Measurements from ENCODE around the gene FGFR2. TPM values are rescaled to one million over a fixed set of nuclear protein-coding genes. Genes with fewer than 3 reads are reported as not detected.
"Not testable (repeated sequence)": the region's sequence is repeated elsewhere in the genome, so short reads cannot be mapped to it uniquely, and the experiment has no call there.

Gene FGFR2
- total RNA-seq, 1 donor from 2014 or later = 1.4 TPM

GRCh38 chr10:121525251-121526134 lies 72.8 kb downstream of the FGFR2 start:
- DNase-seq (ENCODE audit: low spot score) = no peak

DNA sequence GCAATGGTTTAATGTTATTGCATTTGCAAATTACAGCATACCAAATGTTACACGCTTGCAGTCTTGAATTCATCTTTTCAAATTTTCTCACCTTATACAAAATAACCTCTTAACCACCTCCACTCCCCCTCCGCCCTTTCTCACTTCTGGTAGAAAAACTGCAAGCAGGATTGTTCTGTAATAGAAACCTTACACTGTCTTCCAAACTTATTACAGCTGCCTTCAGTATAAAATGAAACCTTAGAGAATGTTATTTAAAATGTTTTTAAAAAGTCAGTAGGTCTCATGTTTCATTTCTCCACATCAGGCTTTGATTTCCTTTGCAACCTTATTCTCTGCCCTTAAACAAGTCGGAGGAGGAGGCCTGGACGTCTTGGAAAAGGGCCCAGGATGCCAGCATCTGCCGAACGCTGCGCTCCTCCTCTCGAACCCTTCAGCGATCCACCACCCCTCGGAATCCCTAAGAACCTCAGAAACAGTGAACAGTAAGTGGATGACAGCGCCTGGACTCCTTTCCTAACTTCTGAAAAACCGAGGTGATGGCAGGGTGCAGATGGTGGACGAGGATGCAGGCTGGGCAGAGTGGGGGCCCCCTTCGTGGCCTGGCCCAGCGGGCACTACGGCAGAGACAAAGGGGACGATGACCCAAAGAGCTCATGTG lies 74.0 kb downstream of the FGFR2 start:
- DNase-seq (ENCODE audit: low spot score) = no peak

GRCh38 chr10:121522831-121523230 lies 75.4 kb downstream of the FGFR2 start:
- no peak for DNase-seq (ENCODE audit: low spot score)

DNA sequence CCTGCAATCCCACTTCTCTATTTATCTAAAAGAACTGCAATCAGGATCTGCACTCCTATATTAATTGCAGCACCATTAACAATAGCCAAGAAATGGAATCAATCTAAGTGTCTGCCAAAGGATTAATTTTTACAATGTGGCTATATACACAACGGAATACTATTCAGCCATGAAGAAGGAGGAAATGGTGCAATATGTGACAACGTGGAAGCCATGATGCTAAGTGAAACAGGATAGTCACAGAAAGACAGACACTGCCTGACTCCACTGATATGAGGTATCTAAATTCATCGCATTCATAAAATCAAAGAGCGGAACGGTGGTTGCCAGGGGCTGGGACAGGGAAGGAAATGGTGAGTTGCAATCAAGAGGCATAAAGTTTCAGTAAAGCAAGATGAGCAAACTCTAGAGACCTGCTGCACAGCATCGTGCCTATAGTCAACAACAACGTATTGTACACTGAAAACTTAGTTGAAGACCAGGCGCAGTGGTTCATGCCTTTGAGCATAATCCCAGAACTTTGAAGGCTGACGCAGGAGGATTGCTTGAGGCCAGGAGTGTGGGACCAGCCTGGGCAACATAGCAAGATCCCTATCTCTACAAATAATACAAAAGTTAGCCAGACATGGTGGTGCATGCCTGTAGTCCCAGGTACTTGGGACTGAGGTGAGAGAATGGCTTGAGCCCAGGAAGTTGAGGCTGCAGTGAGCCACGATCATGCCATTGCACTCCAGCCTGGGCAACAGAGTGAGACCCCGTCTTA lies 76.3 kb downstream of the FGFR2 start:
- DNase-seq (ENCODE audit: low spot score) = no peak

DNA sequence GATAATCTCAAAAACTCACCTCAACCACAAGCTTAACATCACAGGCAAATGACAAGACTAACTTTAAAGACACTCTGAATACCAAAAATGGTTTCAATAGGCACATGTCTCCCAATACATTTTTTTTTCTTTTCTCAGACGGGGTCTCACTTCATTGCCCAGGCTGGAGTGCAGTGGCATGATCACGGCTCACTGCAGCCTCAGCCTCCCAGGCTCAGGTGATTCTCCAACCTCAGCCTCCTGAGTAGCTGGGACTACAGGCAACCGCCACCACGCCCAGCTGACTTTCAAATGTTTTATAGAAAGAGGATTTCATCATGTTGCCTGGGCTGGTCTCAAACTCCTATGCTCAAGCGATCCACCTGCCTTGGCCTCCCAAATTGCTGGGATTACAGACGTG lies 77.7 kb downstream of the FGFR2 start:
- not testable (repeated sequence) for DNase-seq (ENCODE audit: low spot score)

GRCh38 chr10:121519901-121520493 lies 78.2 kb downstream of the FGFR2 start:
- no peak for DNase-seq (ENCODE audit: low spot score)

DNA sequence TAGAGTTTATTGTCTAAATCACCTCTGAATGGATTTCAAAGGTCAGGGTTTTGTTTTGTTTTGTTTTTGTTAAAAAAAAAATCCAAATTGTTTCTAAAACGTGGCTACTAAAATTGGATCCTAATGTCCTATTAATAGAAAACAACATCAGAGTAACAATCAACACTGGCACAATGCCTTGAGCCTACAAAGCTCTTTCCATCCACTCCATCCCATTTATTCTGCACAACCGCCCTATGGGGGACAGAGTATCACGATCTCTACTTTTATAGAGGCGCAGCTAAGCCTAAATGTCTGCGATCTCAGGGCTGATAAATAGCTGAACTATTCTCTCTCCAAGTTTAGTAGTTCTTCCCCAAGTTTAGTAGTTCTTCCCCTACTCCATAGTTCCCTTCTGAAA lies 78.8 kb downstream of the FGFR2 start:
- DNase-seq (ENCODE audit: low spot score) = no peak

GRCh38 chr10:121518333-121518732 lies 79.9 kb downstream of the FGFR2 start:
- DNase-seq (ENCODE audit: low spot score) = no peak

- DNase-seq (ENCODE audit: low spot score) = no peak
Observed at GRCh38 chr10:121516093-121516865, 82.0 kb downstream of the FGFR2 start.

DNA sequence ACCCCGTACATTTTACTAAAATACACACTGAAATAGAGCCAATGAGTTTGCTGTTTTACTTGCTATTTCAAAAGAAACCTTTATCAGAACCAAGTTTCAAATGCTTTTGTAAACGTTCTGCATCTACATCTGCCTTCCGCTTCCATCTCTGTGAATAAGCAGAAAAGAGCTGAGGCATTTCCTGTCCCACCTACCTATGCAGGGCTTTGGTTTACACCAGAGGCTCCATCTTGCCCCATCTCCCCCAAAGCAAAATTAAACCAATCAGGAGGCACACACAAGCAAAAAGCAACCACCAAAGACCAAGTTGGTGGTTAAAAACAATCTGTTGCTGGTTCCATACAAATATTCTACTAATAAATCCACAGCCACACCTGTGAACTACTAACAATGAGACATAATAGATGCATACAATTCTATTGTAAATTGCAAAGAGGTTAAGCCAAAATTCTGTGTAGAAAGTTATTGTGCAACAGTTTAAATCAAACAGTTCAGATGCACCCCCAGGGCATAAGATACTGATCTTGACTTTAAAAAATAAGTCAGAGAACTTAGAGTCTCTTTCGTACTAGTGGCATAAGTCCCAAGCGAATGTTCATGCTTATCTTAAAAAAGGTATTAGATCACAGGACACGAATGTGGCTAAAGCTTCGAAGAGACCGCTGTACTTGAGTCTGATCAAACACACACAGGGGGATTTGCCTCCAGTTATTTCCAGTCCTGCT lies 83.9 kb downstream of the FGFR2 start:
- DNase-seq (ENCODE audit: low spot score) = no peak

GRCh38 chr10:121511943-121512342 lies 86.3 kb downstream of the FGFR2 start:
- DNase-seq (ENCODE audit: low spot score) = no peak

GRCh38 chr10:121511460-121511859 lies 86.8 kb downstream of the FGFR2 start:
- no peak for DNase-seq (ENCODE audit: low spot score)

DNA sequence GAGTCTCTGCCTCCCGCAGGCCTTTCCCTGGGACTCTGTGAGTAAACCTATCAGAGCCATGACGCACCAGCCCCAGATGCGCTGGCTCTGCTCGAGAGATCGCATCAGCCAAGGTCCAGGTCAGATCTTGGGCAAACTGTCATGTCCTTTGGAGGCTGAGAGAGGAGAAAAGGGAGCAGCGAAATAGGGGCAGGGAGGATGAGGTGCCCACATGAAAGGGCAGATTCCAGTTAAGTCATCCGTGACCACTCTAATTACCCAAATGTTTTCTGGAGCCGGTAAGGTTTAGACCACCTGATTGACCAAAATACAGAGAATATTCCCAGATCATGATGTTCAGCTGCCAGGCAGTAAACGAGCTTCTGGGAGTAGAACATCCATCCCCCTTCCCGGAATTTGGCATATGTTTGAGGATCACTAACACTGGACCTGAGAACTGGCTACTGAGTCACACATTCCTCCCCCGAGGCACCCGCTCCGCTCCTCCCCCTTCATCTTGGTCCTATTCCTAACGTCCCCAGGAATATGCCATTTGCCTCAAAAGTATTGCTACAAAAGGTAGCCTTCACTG lies 88.0 kb downstream of the FGFR2 start:
- no peak for DNase-seq (ENCODE audit: low spot score)

GRCh38 chr10:121509796-121510195 lies 88.4 kb downstream of the FGFR2 start:
- DNase-seq (ENCODE audit: low spot score) = no peak

- no peak for DNase-seq (ENCODE audit: low spot score)
Observed at GRCh38 chr10:121509112-121509511, 89.1 kb downstream of the FGFR2 start.

DNA sequence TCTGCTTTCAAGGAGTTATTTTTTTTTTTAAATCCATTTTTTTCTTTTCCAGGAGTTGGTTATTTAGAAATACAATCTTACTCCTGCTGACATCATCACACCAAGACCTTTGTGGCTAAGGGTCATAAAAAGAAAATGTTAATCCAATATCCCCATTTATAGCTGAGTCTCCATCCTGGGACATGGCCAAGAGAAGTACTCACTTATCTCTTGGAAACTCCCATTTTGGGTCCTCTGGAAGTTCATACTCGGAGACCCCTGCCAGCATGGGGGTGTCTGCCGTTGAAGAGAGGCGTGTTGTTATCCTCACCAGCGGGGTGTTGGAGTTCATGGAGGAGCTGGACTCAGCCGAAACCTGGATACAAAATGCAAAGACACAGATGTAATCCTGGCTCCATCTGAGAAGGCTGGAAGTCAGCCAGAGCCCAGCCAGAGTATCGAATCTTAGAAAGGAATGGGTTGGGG lies 94.6 kb downstream of the FGFR2 start:
- no peak for DNase-seq (ENCODE audit: low spot score)

DNA sequence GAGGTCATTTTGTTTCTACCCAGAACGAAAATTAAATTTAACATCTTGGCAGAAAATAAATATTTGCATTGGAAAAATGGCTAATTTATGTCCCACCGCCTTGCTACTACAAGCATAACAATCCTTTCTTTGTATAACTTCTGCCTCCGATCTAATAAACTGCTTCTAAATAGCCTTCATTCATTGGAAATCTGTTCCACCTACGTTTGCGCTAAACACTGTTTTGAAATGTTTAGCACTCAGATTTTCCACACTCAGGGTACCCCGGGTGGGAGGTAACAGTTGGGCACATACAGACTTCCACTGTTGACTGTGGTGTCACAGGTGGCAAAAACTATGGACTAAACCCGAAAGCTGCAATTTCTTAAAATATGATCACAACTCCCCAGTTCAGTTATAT lies 96.4 kb downstream of the FGFR2 start:
- DNase-seq (ENCODE audit: low spot score) = no peak

DNA sequence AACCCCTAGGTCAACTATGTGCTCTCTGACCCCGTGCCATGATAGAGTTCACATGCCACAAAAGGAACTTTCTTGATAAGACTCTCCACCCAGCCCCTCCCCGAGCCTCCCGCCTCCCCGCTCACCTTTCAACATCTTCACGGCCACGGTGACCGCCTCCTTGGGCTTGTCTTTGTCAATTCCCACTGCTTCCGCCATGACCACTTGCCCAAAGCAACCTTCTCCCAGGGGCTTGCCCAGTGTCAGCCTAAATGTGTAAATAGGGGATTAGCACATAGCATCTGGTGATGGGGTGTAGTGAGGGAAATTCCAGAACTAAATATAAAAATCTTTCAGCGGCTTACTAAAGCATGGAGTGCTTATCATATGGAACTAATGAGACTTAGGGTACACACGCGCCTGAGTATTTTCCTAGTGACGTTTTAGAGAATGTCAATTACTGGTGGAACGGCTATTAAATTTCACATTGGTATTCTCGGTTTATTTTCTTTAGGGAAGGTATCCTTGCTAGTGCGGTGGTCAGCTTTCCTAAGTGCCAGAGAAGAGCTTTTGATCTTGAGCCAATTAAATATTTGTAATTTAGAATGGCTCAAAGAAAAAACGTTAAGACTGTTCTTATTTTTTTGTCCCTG lies 97.4 kb downstream of the FGFR2 start:
- no peak for DNase-seq (ENCODE audit: low spot score)

Measured in mesenteric fat pad (tissue), 1 donor.